Measurements from ENCODE around the gene LDLRAD3.

Gene LDLRAD3

DNA sequence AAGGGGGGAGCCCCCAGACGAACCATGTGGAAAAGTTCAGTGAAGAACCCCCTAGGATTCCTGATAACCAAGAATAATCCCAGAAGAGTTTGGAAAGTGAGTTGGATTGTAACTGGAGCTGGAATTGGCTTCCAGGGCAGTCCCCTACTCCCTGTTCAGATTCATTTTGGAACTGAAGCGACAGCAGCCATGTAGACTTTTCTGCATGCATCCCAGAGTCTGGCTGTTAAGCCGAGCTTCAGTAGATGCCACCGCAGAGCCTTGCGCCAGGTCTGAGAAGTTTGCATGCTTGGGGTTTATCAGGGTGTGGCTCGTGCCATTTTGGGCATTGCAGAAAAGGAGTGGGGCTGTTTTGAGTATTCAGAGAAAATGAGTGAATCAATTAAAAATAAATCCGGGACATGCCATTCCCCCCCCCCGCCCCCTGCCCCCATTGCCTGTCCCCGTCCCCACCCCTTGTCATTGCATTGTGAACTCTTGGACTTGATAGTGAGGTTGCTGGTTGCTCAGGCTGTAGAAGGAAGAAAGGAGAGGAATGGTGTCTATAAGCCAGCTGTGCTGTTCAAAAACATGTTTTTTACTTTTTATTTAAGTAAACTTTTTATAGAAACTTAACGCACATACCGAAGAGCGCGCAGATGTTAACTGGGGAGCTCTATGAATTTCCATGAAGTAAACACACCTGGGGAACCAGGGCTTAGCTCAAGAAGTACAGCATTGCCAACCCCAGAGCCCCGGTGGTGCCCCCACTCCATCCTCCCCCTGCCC, 71.2 kb downstream of the LDLRAD3 start:
- CTCF ChIA-PET: no interaction called here
- TF ChIP-seq CTBP1 (IDR thresholded peaks at IDR 0.05; ENCODE audit: borderline replicate concordance) (no peak), FOXK2 (IDR thresholded peaks at IDR 0.05) (no peak), SUZ12 (IDR thresholded peaks at IDR 0.05) (no peak), TARDBP (IDR thresholded peaks at IDR 0.05) (no peak), FOXM1 (IDR thresholded peaks at IDR 0.05; ENCODE audit: borderline replicate concordance) (no peak), FOXA1 (IDR thresholded peaks at IDR 0.05) (no peak), BHLHE40 (IDR thresholded peaks at IDR 0.05; ENCODE audit: borderline replicate concordance) (no peak), SP1 (IDR thresholded peaks at IDR 0.05) (no peak), HDGF (IDR thresholded peaks at IDR 0.05; ENCODE audit: borderline replicate concordance) (no peak), ELF4 (IDR thresholded peaks at IDR 0.05) (no peak), ARNT (IDR thresholded peaks at IDR 0.05) (no peak), L3MBTL2 (conservative IDR thresholded peaks at IDR 0.05) (no peak), NFRKB (IDR thresholded peaks at IDR 0.05) (no peak), ZNF384 (IDR thresholded peaks at IDR 0.05) (no peak), PKNOX1 (IDR thresholded peaks at IDR 0.05) (no peak), LEF1 (IDR thresholded peaks at IDR 0.05; ENCODE audit: borderline replicate concordance) (no peak)

GRCh38 chr11:36015799-36016198, 71.9 kb downstream of the LDLRAD3 start:
- no peak for TF ChIP-seq FOXM1 (IDR thresholded peaks at IDR 0.05; ENCODE audit: borderline replicate concordance)
- no peak for TF ChIP-seq FOXK2 (IDR thresholded peaks at IDR 0.05)
- TF ChIP-seq ZNF384 (IDR thresholded peaks at IDR 0.05): no peak
- no peak for TF ChIP-seq SP1 (IDR thresholded peaks at IDR 0.05)
- no peak for TF ChIP-seq LEF1 (IDR thresholded peaks at IDR 0.05; ENCODE audit: borderline replicate concordance)
- no peak for TF ChIP-seq TARDBP (IDR thresholded peaks at IDR 0.05)
- TF ChIP-seq PKNOX1 (IDR thresholded peaks at IDR 0.05): no peak
- no peak for TF ChIP-seq ELF4 (IDR thresholded peaks at IDR 0.05)
- TF ChIP-seq ARNT (IDR thresholded peaks at IDR 0.05): no peak
- no peak for TF ChIP-seq SUZ12 (IDR thresholded peaks at IDR 0.05)
- no peak for TF ChIP-seq CTBP1 (IDR thresholded peaks at IDR 0.05; ENCODE audit: borderline replicate concordance)
- no peak for TF ChIP-seq BHLHE40 (IDR thresholded peaks at IDR 0.05; ENCODE audit: borderline replicate concordance)
- no peak for TF ChIP-seq L3MBTL2 (conservative IDR thresholded peaks at IDR 0.05)
- ChIA-PET CTCF (no interaction called here), POLR2A (no interaction called here)
- DNase-seq (ENCODE audit: extremely low spot score): no peak

More for the DNA sequence above, 71.2 kb downstream of the LDLRAD3 start:
- POLR2A ChIA-PET: no interaction called here
- no peak for DNase-seq (ENCODE audit: extremely low spot score)

DNA sequence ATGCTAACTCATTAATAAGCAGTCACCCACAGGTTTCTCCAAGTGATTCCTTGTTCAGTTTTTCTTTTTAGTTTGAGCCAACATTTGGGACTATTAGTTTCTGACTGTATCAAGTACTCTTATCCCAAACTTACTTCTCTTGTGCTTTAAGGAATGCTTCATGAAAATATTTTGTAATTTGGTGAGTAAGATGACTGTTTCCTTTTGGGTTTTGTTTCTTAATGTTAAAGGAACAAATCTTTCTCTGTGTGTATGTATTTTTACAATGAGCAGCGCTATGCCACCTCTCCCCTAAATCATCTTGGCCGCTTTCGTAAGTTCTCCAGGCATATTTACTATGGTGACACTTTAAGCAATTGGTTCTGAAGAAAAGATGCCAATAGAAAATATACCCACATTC, 72.4 kb downstream of the LDLRAD3 start:
- DNase-seq (ENCODE audit: extremely low spot score): no peak
- ChIA-PET CTCF (no interaction called here), POLR2A (no interaction called here)
- TF ChIP-seq ZNF384 (IDR thresholded peaks at IDR 0.05): no peak
- no peak for TF ChIP-seq L3MBTL2 (conservative IDR thresholded peaks at IDR 0.05)
- TF ChIP-seq FOXA1 (IDR thresholded peaks at IDR 0.05): no peak
- TF ChIP-seq SP1 (IDR thresholded peaks at IDR 0.05): no peak
- TF ChIP-seq LEF1 (IDR thresholded peaks at IDR 0.05; ENCODE audit: borderline replicate concordance): no peak
- TF ChIP-seq FOXM1 (IDR thresholded peaks at IDR 0.05; ENCODE audit: borderline replicate concordance): no peak
- TF ChIP-seq PKNOX1 (IDR thresholded peaks at IDR 0.05): no peak
- no peak for TF ChIP-seq CTBP1 (IDR thresholded peaks at IDR 0.05; ENCODE audit: borderline replicate concordance)
- no peak for TF ChIP-seq BHLHE40 (IDR thresholded peaks at IDR 0.05; ENCODE audit: borderline replicate concordance)
- no peak for TF ChIP-seq NFRKB (IDR thresholded peaks at IDR 0.05)
- no peak for TF ChIP-seq ELF4 (IDR thresholded peaks at IDR 0.05)
- no peak for TF ChIP-seq HDGF (IDR thresholded peaks at IDR 0.05; ENCODE audit: borderline replicate concordance)
- TF ChIP-seq FOXK2 (IDR thresholded peaks at IDR 0.05): no peak
- TF ChIP-seq TARDBP (IDR thresholded peaks at IDR 0.05): no peak
- no peak for TF ChIP-seq ARNT (IDR thresholded peaks at IDR 0.05)
- no peak for TF ChIP-seq SUZ12 (IDR thresholded peaks at IDR 0.05)

GRCh38 chr11:36016709-36017108, 72.8 kb downstream of the LDLRAD3 start:
- TF ChIP-seq NFRKB (IDR thresholded peaks at IDR 0.05) (no peak), BHLHE40 (IDR thresholded peaks at IDR 0.05; ENCODE audit: borderline replicate concordance) (no peak)
- ChIA-PET POLR2A (no interaction called here), CTCF (interaction anchor here (0.6 kb wide), 1 partner anchor 1723 kb away, joined by 3 read pairs; no protein-coding TSS in a partner anchor)
- DNase-seq (ENCODE audit: extremely low spot score): no peak

GRCh38 chr11:36019005-36019596, 75.2 kb downstream of the LDLRAD3 start:
- no peak for TF ChIP-seq SP1 (IDR thresholded peaks at IDR 0.05)
- TF ChIP-seq FOXK2 (IDR thresholded peaks at IDR 0.05): no peak
- no peak for TF ChIP-seq ELF4 (IDR thresholded peaks at IDR 0.05)
- no peak for TF ChIP-seq SUZ12 (IDR thresholded peaks at IDR 0.05)
- TF ChIP-seq TARDBP (IDR thresholded peaks at IDR 0.05): no peak
- no peak for DNase-seq (ENCODE audit: extremely low spot score)
- CTCF ChIA-PET: interaction anchor here (0.6 kb wide), 1 partner anchor 413 kb away, joined by 3 read pairs; no protein-coding TSS in a partner anchor
- POLR2A ChIA-PET: no interaction called here

- TF ChIP-seq HDGF (IDR thresholded peaks at IDR 0.05; ENCODE audit: borderline replicate concordance) (no peak), PKNOX1 (IDR thresholded peaks at IDR 0.05) (no peak)
- CTCF ChIA-PET: interaction anchor here (0.6 kb wide), 1 partner anchor 414 kb away, joined by 3 read pairs; no protein-coding TSS in a partner anchor
- DNase-seq (ENCODE audit: extremely low spot score): no peak
- POLR2A ChIA-PET: no interaction called here
Observed at GRCh38 chr11:36019722-36020121, 75.9 kb downstream of the LDLRAD3 start.

Measured in HEK293T (cell line).